Heart right ventricle (tissue), 16 donors: ENCODE results near the gene SNAPC1. TPM values are rescaled to one million over a fixed set of nuclear protein-coding genes. Genes with fewer than 3 reads are reported as not detected.

Experiments used
- ATAC-seq, 8 donors: fragments of 200-7000 bp; cut with Tn5 transposase; one replicate each; pipeline ENCODE4 v1.9.1; 2020; ENCODE audit warnings: mild to moderate bottlenecking in 8 of 8, moderate library complexity in 8 of 8, moderate number of reproducible peaks in 1 of 8
- DNase-seq, 2 donors: peaks; one replicate each; pipeline ENCODE4 v3.0.0-alpha.2; 2020
- H3K27ac ChIP-seq, 10 donors: fragments of 200-600 bp; sonication (generic) in 2 of 10; one replicate each; pipeline versions ENCODE4 v1.5.0 to v1.8.0; 2020 to 2022; ENCODE audit warnings: mild to moderate bottlenecking in 3 of 10
- H3K27me3 ChIP-seq, 7 donors: fragments of 200-600 bp; one replicate each; pipeline ENCODE4 v1.8.0; 2021 to 2022; ENCODE audit warnings: mild to moderate bottlenecking in 2 of 7
- H3K36me3 ChIP-seq, 9 donors: fragments of 200-600 bp; sonication (generic) in 1 of 9; one replicate each; pipeline versions ENCODE4 v1.5.0 to v1.8.0; 2020 to 2022; ENCODE audit warnings: mild to moderate bottlenecking in 2 of 9
- H3K4me1 ChIP-seq, 9 donors: fragments of 200-600 bp; sonication (generic) in 1 of 9; one replicate each; pipeline versions ENCODE4 v1.5.0 to v1.8.0; 2020 to 2022; ENCODE audit warnings: mild to moderate bottlenecking in 4 of 9
- H3K4me3 ChIP-seq, 10 donors: fragments of 200-600 bp; sonication (generic) in 2 of 10; one replicate each; pipeline versions ENCODE4 v1.5.0 to v1.8.0; 2020 to 2022; ENCODE audit warnings: mild to moderate bottlenecking in 7 of 10, moderate library complexity in 2 of 10
- H3K9me3 ChIP-seq, 11 donors: fragments of 200-600 bp in 10 of 11; sonication (generic) in 2 of 11; one replicate each; pipeline versions ENCODE4 v1.5.0 to v1.8.0; 2013 to 2022; ENCODE audit warnings: mild to moderate bottlenecking in 2 of 11, control low read depth in 1 of 11, moderate library complexity in 1 of 11
- WGBS, 2 donors: extraction: QIAGEN DNeasy Blood & Tissue Kit; methylation state at CpG; one replicate each; pipeline ENCODE4 v1.1.7; 2013; ENCODE audit warnings: inconsistent platforms in 1 of 2; 5-methylcytosine and 5-hydroxymethylcytosine counted together
- intact Hi-C, 10 donors: fragments of 100-400 bp; cut with DNase I; formaldehyde crosslinking; loops; one replicate each; pipeline versions ENCODE4 v1.11.1 to v1.14.2; 2022
- long read RNA-seq, 3 donors: library from polyadenylated mRNA; unstranded; transcript quantifications; one replicate each; pipeline ENCODE4 v2.0.0, GENCODE V29; 2020 to 2021
- polyA plus RNA-seq, 2 donors: library from polyadenylated mRNA; stranded (reverse); fragments of 200-250 nt; gene quantifications; one replicate each; pipeline ENCODE4 v1.2.3, GENCODE V29; 2013
- total RNA-seq, 10 donors: library from RNA; stranded (reverse); fragmentation: NEBNext Ultra II Directional in 3 of 10; extraction: Animal tissue kit (Norgen Biotek cat#: 25700) in 3 of 10; gene quantifications; one replicate each; pipeline versions ENCODE4 v1.2.1 to v1.2.4, GENCODE V29; 2021 to 2023
- TF ChIP-seq, protein P1 (sequence below), 9 donors: fragments of 200-600 bp; sonication (generic) in 2 of 9; IDR thresholded peaks; one replicate each; pipeline versions ENCODE4 v1.5.0 to v1.8.0; 2021 to 2022; ENCODE audit warnings: antibody characterized with exemption in 9 of 9, mild to moderate bottlenecking in 5 of 9, moderate library complexity in 1 of 9
- donor health status: Arrhythmogenic right ventricular cardiomyopathy.
- donor health status: ischemic (EF 13 %, LVEDD 7.1; RV severe dilation, severe dysfunction).
- donor health status: healthy with polysubstance abuse.
- donor health status: DM: no; HTN: yes; CAD: no.
- donor health status: DM: no; HTN: no; CAD: no.
- donor health status: ischemic (EF 25% LVEDD 6.9; RV normal size, moderate dysfunction).
- donor health status: ischemic (EF 25% LVEDD 5.7; RV mildly dilated, moderate dysfunction).
- donor health status: healthy.
- donor health status: DM: yes; HTN: yes; CAD: no.
- donor health status: Ischemic cardiomyopathy.
- donor health status: ischemic (EF 35%, LVEDD 5.7; RV mildly dilated, moderate dysfunction).
- donor health status: nonischemic (EF 11% LVEDD 7.7; RV severe dilation, severe dysfunction).
- donor health status: DM: yes; HTN: yes; CAD: no.
- donor health status: PGD.
- donor health status: ischemic (EF 29% LVEDD 5.4; RV normal size, mild dysfunction).
- donor health status: nonischemic (EF 23%, LVEDD 6.1; RV moderate dilation, normal function).

SNAPC1 gene
- total RNA-seq, result 10 to 100 TPM in 2 of 10 donors, 1 to 10 TPM in 8; 5.6 to 11.9 (median 7.4) TPM
- 1 to 10 TPM; 4.2 to 6.2 TPM for polyA plus RNA-seq
- long read RNA-seq, donor 1, transcript SNAPC1-201 (10 exons, 2,656 nt), result major isoform, 6 of 10 reads
- long read RNA-seq, donor 1, partial matches to known transcripts, result 3 of 10 reads
- long read RNA-seq, donor 1, other reads (novel, unspliced or antisense), result 1 of 10 reads
- long read RNA-seq, donor 2, transcript SNAPC1-201 (10 exons, 2,656 nt), result major isoform, 6 of 9 reads
- long read RNA-seq, donor 2, partial matches to known transcripts, result 1 of 9 reads
- long read RNA-seq, donor 2, other reads (novel, unspliced or antisense), result 2 of 9 reads
- long read RNA-seq, donor 3, transcript SNAPC1-201 (10 exons, 2,656 nt), result major isoform, 10 of 11 reads
- long read RNA-seq, donor 3, partial matches to known transcripts, result 1 of 11 reads
- long read RNA-seq, donor 3, other reads (novel, unspliced or antisense), result 0 of 11 reads

- Histone ChIP-seq H3K36me3 (peaks cover 0 to 13% (median 0%) of the 10 kb centered on the region in 9 donors), H3K9me3 (no peaks in the 10 kb centered on the region), H3K4me1 (peaks cover 0 to 46% (median 29%) of the 10 kb centered on the region in 9 donors), H3K4me3 (peak within 1 kb of the TSS; percentile 21 to 95 (median 84)), H3K27me3 (no peaks in the 10 kb centered on the region), H3K27ac (peak within 1 kb of the TSS; percentile 44 to 98 (median 90))
- ATAC-seq (peak; percentile 98 to 100 (median 99)), DNase-seq (peak; percentile 97)
- intact Hi-C loops, result loop anchor here in 3 of 10 donors (1.0 to 10.0 kb wide), 3 partner anchors 11 to 297 kb away; partner anchors contain the start of gene HIF1A (in 1 of the 3)
- TF ChIP-seq, protein P1, sequence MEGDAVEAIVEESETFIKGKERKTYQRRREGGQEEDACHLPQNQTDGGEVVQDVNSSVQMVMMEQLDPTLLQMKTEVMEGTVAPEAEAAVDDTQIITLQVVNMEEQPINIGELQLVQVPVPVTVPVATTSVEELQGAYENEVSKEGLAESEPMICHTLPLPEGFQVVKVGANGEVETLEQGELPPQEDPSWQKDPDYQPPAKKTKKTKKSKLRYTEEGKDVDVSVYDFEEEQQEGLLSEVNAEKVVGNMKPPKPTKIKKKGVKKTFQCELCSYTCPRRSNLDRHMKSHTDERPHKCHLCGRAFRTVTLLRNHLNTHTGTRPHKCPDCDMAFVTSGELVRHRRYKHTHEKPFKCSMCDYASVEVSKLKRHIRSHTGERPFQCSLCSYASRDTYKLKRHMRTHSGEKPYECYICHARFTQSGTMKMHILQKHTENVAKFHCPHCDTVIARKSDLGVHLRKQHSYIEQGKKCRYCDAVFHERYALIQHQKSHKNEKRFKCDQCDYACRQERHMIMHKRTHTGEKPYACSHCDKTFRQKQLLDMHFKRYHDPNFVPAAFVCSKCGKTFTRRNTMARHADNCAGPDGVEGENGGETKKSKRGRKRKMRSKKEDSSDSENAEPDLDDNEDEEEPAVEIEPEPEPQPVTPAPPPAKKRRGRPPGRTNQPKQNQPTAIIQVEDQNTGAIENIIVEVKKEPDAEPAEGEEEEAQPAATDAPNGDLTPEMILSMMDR (IDR thresholded peaks at IDR 0.05), result no peak
- 0 to 1% methylated on average over 49 of the region's 49 CpGs for WGBS, 2 donors
Observed at GRCh38 chr14:61761959-61762786, at the start of gene SNAPC1. Gene SNAPC1, plus strand, starts transcription at chr14:61762420. Its CDS starts 41 bp downstream, at chr14:61762461.

DNA sequence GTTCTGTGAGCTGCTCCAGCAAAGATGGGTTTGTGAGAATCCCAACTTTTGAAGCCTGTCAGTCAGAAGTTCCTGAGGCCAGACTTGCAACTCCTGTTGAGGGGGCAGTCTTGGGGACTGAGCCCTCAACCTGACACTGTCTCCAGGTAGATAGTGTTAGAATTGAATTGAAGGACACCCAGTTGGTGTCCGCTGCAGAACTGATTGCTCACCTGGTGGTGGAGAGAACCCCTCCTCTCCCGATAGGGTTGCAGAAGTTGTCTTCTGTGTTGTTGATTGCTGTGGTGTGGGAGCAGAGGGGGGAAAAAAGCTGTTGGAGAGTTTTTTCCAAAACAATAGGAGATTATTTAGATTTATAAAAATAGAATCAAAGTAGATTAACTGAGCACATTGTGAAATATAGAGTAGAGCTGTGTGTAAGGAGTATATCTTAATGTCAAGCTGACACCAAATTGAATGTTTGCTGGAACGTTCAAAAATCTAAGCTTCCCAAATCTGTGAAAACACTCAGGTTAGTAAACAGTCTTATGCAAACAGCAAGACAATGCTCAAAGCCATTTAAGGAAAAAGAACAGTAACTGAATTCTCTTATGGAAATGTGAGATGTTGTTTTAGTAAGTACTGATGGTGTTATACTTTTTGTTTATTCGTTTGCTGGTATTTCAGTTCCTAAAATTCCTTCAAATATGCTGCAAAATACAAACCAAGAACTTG, 48.3 kb upstream of the SNAPC1 start:
- DNase-seq, result no peak
- H3K4me3 ChIP-seq, result no peak overlapping the region
- H3K36me3 ChIP-seq, result peaks cover 0 to 7% (median 0%) of the 10 kb centered on the region in 9 donors
- peak overlapping the region in 2 of 10 donors; percentile 8 to 9 for H3K27ac ChIP-seq
- no peaks in the 10 kb centered on the region for H3K9me3 ChIP-seq
- TF ChIP-seq, protein P1 (IDR thresholded peaks at IDR 0.05), result no peak
- 52 to 54% methylated on average over 4 of the region's 4 CpGs for WGBS, 2 donors
- peaks cover 0 to 97% (median 62%) of the 10 kb centered on the region in 9 donors for H3K4me1 ChIP-seq
- ATAC-seq, result peak in 2 of 8 donors; percentile 32 to 36
- H3K27me3 ChIP-seq, result no peaks in the 10 kb centered on the region
- intact Hi-C loops, result loop anchor here in 2 of 10 donors (10.0 kb wide), 2 partner anchors 149 to 239 kb away; no protein-coding TSS in a partner anchor

DNA sequence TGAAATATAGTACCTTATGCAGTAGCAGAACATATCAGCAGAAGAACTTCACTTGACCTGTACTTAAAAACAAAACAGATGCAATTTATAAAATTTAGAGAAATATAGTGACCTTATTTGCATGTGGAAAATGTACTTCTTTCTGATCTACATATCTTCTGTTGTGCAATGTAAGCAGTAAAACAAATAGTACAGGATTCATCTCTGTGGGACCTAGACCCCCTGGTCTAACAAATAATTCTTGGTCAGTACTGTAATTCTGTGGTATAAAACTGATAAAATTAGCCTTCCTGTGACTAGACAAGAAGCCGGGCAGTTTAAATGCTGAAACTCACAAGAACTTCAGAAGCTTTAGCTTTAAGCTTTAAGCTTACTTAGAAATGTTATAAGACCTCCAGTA, 45.3 kb upstream of the SNAPC1 start:
- Histone ChIP-seq H3K36me3 (peaks cover 0 to 31% (median 5%) of the 10 kb centered on the region in 9 donors), H3K27ac (peak overlapping the region in 2 of 10 donors; percentile 2 to 5), H3K4me1 (peaks cover 0 to 100% (median 62%) of the 10 kb centered on the region in 9 donors), H3K9me3 (no peaks in the 10 kb centered on the region), H3K4me3 (no peak overlapping the region), H3K27me3 (no peaks in the 10 kb centered on the region)
- intact Hi-C loops, result loop anchor here in 2 of 10 donors (10.0 kb wide), 2 partner anchors 152 to 242 kb away; no protein-coding TSS in a partner anchor
- no peak for DNase-seq
- WGBS, 2 donors, result 56 to 58% methylated on average over 1 of the region's 1 CpG
- TF ChIP-seq, protein P1 (IDR thresholded peaks at IDR 0.05), result no peak
- no peak for ATAC-seq
